GM10847 (cell line): ENCODE results near the gene TBX21.

Experiments
- POLR2A ChIP-seq: IDR thresholded peaks from 2 replicates; pipeline ENCODE4 v1.6.1; 2011; ENCODE audit not compliant: insufficient read length; ENCODE audit errors: extremely low read depth

Gene TBX21

GRCh38 chr17:47732399-47733046, 513 bp upstream of the TBX21 start:
- no peak for TF ChIP-seq POLR2A

GRCh38 chr17:47733674-47734410, 806 bp downstream of the TBX21 start:
- TF ChIP-seq POLR2A: no peak

- no peak for TF ChIP-seq POLR2A
Observed at GRCh38 chr17:47735139-47735464, 2.1 kb downstream of the TBX21 start.

GRCh38 chr17:47735536-47736011, 2.5 kb downstream of the TBX21 start:
- TF ChIP-seq POLR2A: no peak

- no peak for TF ChIP-seq POLR2A
Observed at GRCh38 chr17:47736501-47737495, 3.8 kb downstream of the TBX21 start.

- no peak for TF ChIP-seq POLR2A
Observed at GRCh38 chr17:47738178-47738577, 5.1 kb downstream of the TBX21 start.

GRCh38 chr17:47739150-47739549, 6.1 kb downstream of the TBX21 start:
- TF ChIP-seq POLR2A: no peak

GRCh38 chr17:47741109-47741792, 8.2 kb downstream of the TBX21 start:
- no peak for TF ChIP-seq POLR2A

GRCh38 chr17:47741793-47742145, 8.7 kb downstream of the TBX21 start:
- no peak for TF ChIP-seq POLR2A

- no peak for TF ChIP-seq POLR2A
Observed at GRCh38 chr17:47742319-47743181, 9.5 kb downstream of the TBX21 start.

- no peak for TF ChIP-seq POLR2A
Observed at GRCh38 chr17:47744168-47745036, 11.4 kb downstream of the TBX21 start.

GRCh38 chr17:47745037-47745380, 12.0 kb downstream of the TBX21 start:
- TF ChIP-seq POLR2A: no peak

GRCh38 chr17:47751471-47751870, 18.4 kb downstream of the TBX21 start:
- no peak for TF ChIP-seq POLR2A
